ENCODE results near the gene PPM1J. TPM values are rescaled to one million over a fixed set of nuclear protein-coding genes. Genes with fewer than 3 reads are reported as not detected.

PPM1J gene
- total and polyA plus RNA-seq, 9 of the 15 experiments (the other 6 are each of a cell fraction or from before 2014, with no cell fraction given): 0.25 to 10.5 (median 4.2) TPM

- TF ChIP-seq ETV6 (IDR thresholded peaks at IDR 0.05; ENCODE audit: borderline replicate concordance in 1 of 2, low read depth in 2 of 2, low read length in 1 of 2) (no peak), ETV6 (CRISPR knock-in tag; IDR thresholded peaks at IDR 0.05; ENCODE audit: borderline replicate concordance) (no peak), MAFK (IDR thresholded peaks at IDR 0.05; ENCODE audit: low read length) (no peak), CUX1 (CRISPR knock-in tag; IDR thresholded peaks at IDR 0.05) (no peak), DMBX1 (CRISPR knock-in tag; IDR thresholded peaks at IDR 0.05; ENCODE audit: borderline replicate concordance) (no peak)
These were observed 544 bp downstream of the PPM1J start (continued) for GRCh38 chr1:112714313-112715263.
